Transverse colon (tissue), 4 donors: ENCODE data around the gene RTKN2.

Experiments
- CTCF ChIP-seq, 5 experiments: fragments of 200-600 bp in 3 of 5; fragments of 450-650 bp in 2 of 5; sonication (generic) in 3 of 5; IDR thresholded peaks; 1 replicate in 2 of 5; 2 replicates in 3 of 5; pipeline ENCODE4 v1.5.1; 2016 to 2017; ENCODE audit warnings: antibody characterized with exemption in 5 of 5, inconsistent platforms in 3 of 5, mild to moderate bottlenecking in 2 of 5, moderate library complexity in 1 of 5
- POLR2A ChIP-seq: fragments of 450-650 bp; IDR thresholded peaks from one replicate; pipeline ENCODE4 v1.6.1; 2016; ENCODE audit warnings: antibody characterized with exemption, mild to moderate bottlenecking, moderate library complexity
- POLR2AphosphoS5 ChIP-seq, 3 donors: sonication (generic); formaldehyde crosslinking; IDR thresholded peaks; one replicate each; pipeline ENCODE4 v1.6.1; 2016; ENCODE audit warnings: antibody characterized with exemption in 3 of 3

DNA sequence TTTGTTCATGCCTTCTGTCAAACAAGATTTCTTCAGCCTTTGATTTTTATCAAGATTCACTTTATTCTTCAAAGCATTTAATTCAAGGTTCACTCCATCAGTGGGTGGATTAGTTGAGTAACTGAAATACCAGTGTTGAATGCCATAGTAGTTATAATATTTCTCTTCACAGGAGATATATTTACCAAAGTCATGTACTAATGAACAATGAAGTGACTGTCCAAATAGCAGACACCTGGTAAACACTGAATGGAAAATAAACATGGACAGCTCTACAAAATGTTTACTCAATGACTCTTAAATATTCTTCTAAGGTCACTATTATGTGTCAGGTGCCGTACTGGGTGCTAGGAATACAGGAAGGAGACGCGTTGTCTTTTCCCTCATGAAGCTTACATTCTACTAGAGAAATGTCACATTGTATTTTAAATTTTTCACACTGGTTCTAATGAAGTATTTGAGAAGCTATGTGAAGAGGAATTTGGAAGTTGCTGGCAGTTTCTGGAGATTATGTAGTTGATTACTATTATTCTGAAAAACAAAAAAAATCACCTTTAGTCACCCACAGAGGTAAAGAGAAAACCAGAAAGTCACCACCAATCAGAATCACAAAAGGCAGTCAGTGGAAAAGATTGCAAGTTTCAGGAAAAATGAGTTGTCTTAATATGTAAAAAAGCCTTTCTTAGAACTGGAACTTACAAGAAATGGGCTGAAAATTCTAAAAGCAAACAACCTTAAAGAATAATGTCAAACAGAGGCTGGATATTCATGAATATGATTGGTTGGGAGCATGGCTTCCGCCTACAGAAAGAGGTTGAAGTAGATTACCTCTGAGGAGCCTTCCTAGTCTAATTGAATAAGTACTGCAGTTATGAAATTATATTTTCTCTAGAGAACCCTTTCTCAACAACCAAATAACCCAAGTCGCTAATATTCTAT is 84.5 kb downstream of the RTKN2 start:
- TF ChIP-seq CTCF (IDR thresholded peaks at IDR 0.05) (no peak), POLR2A (no peak), POLR2AphosphoS5 (IDR thresholded peaks at IDR 0.05) (no peak)
